ENCODE data around the gene ARHGAP6.

DNA sequence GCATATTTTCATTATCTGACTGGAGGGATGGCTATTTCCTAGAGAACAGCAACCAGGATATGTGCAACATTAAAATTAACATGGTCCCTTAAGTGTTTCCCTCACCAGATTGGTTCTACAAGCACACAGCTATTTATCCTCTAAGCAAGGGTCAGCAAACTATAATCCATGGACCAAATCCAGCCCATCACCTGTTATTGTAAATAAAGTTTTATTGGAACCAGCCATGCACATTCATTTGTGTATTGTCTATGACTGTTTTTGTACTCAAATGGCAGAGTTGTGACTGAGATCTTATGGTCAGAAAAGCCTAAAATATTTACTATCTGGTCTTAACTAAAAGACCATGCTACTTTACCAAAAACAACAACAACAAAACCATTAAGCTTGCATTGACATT, 294.6 kb downstream of the ARHGAP6 start:
- TF ChIP-seq POLR2A (IDR thresholded peaks at IDR 0.05) = no peak
- TF ChIP-seq, protein P1, sequence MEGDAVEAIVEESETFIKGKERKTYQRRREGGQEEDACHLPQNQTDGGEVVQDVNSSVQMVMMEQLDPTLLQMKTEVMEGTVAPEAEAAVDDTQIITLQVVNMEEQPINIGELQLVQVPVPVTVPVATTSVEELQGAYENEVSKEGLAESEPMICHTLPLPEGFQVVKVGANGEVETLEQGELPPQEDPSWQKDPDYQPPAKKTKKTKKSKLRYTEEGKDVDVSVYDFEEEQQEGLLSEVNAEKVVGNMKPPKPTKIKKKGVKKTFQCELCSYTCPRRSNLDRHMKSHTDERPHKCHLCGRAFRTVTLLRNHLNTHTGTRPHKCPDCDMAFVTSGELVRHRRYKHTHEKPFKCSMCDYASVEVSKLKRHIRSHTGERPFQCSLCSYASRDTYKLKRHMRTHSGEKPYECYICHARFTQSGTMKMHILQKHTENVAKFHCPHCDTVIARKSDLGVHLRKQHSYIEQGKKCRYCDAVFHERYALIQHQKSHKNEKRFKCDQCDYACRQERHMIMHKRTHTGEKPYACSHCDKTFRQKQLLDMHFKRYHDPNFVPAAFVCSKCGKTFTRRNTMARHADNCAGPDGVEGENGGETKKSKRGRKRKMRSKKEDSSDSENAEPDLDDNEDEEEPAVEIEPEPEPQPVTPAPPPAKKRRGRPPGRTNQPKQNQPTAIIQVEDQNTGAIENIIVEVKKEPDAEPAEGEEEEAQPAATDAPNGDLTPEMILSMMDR (IDR thresholded peaks at IDR 0.05) = no peak
- no peak for TF ChIP-seq EP300 (IDR thresholded peaks at IDR 0.05)

Data from upper lobe of left lung (tissue), 4 donors.